Body of pancreas (tissue), 4 donors: Measurements from ENCODE around the gene CDR2. TPM values are rescaled to one million over a fixed set of nuclear protein-coding genes. Genes with fewer than 3 reads are reported as not detected.

Source experiments
- ATAC-seq: fragments of 150-250 bp; one replicate; pipeline ENCODE4 v1.9.1; 2016
- DNase-seq, 4 donors: peaks; one replicate each; pipeline ENCODE4 v3.0.0-alpha.2; 2019
- H3K27ac ChIP-seq, 4 donors: fragments of 200-600 bp; sonication (generic); 1 replicate in 3 of 4; 2 replicates in 1 of 4; pipeline versions ENCODE4 v1.5.1 to v1.6.1; 2016 to 2019; ENCODE audit warnings: mild to moderate bottlenecking in 1 of 4, mixed read lengths in 1 of 4, moderate library complexity in 1 of 4
- H3K27me3 ChIP-seq, 2 donors: fragments of 200-600 bp; sonication (generic); one replicate each; pipeline ENCODE4 v1.6.0; 2016; ENCODE audit warnings: mild to moderate bottlenecking in 1 of 2
- H3K36me3 ChIP-seq, 2 donors: fragments of 200-600 bp; sonication (generic); replicated peaks in 1 of 2; 2 replicates each; pipeline ENCODE4 v1.5.1; 2016; ENCODE audit warnings: low read depth in 2 of 2; ENCODE audit not compliant: insufficient read depth in 1 of 2
- H3K4me1 ChIP-seq: fragments of 200-600 bp; sonication (generic); one replicate; pipeline ENCODE4 v1.6.0; 2016
- H3K4me3 ChIP-seq, 2 donors: fragments of 200-600 bp; sonication (generic); 1 replicate in 1 of 2; 2 replicates in 1 of 2; pipeline ENCODE4 v1.5.1; 2016 to 2019
- H3K9me3 ChIP-seq, 3 donors: fragments of 200-600 bp; sonication (generic); 1 replicate in 2 of 3; 2 replicates in 1 of 3; pipeline ENCODE4 v1.5.1; 2016
- CTCF ChIP-seq, 7 experiments: fragments of 450-650 bp in 4 of 7; fragments of 200-600 bp in 3 of 7; sonication (generic) in 3 of 7; IDR thresholded peaks; one replicate each; pipeline ENCODE4 v1.5.1; 2016 to 2019; ENCODE audit warnings: antibody characterized with exemption in 7 of 7
- POLR2A ChIP-seq, 3 donors: fragments of 450-650 bp; IDR thresholded peaks; one replicate each; pipeline ENCODE4 v1.6.1; 2016; ENCODE audit warnings: antibody characterized with exemption in 3 of 3, mild to moderate bottlenecking in 2 of 3
- WGBS, 2 donors: methylation state at CpG; one replicate each; pipeline ENCODE4 v1.1.5; 2017; 5-methylcytosine and 5-hydroxymethylcytosine counted together
- intact Hi-C: fragments of 100-400 bp; cut with DNase I; formaldehyde crosslinking; loops from one replicate; pipeline ENCODE4 v1.15.1; 2023
- total RNA-seq, 2 donors: library from RNA; depleted of rRNA; stranded (reverse); fragments of >200 nt; gene quantifications; one replicate each; pipeline ENCODE4 v1.1.0, GENCODE V29; 2016

Gene CDR2
- total RNA-seq, 2 donors from 2014 or later = 15.8 to 16.8 TPM

GRCh38 chr16:22325598-22326368 lies 48.6 kb downstream of the CDR2 start:
- Histone ChIP-seq H3K27ac (no peak overlapping the region), H3K4me1 (peaks cover 7% of the 10 kb centered on the region), H3K36me3 (peaks cover 0 to 31% of the 10 kb centered on the region in 2 donors), H3K9me3 (no peaks in the 10 kb centered on the region), H3K27me3 (no peaks in the 10 kb centered on the region), H3K4me3 (no peak overlapping the region)
- TF ChIP-seq POLR2A (IDR thresholded peaks at IDR 0.05) (no peak), CTCF (IDR thresholded peaks at IDR 0.05) (no peak)
- ATAC-seq (no peak), DNase-seq (no peak)
- intact Hi-C loops = no loop called here
- WGBS, 2 donors = 91 to 95% methylated on average over 24 to 39 of the region's 46 CpGs

DNA sequence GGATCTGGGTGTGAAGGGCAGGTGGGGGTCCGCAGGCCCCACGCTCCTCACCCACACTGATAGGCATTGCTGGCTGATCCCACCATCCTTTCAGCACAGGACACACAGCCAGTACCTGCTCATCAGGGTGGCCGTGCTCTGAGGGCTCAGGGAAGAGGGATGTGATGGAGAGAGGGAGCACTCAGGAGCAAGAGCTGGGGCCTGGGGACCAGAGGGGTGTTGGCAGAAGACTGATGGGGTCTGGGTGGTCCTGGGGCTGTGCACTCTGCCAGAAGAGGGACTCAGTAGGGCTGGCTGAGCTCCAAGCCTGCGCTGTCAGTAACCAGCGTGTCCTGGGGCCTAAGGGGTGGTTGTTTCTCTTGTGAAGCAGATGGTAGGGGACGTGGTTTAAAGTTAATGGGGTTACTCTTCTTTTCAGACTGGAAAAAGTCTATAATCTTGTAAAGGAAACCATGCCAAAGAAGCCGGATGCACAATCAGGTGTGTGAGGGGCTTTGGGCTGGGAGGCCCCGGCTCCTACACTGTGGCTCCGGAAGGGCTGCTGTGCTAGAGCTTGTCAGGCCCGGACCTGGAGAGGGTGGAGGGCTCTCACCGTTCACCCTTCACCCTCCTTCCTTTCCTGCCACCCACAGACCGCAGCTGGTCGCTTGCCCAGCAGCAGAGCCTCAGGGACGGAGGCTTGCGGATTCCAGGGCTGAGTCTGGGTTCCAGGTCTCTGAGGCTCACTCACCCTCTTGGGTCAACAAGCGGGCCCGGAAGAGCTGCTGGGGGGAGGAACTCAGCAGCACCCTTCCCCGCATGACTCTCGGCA lies 49.4 kb downstream of the CDR2 start:
- TF ChIP-seq POLR2A (IDR thresholded peaks at IDR 0.05) (no peak), CTCF (IDR thresholded peaks at IDR 0.05) (no peak)
- Histone ChIP-seq H3K27me3 (no peaks in the 10 kb centered on the region), H3K9me3 (no peaks in the 10 kb centered on the region), H3K4me1 (peaks cover 7% of the 10 kb centered on the region), H3K36me3 (peaks cover 0 to 33% of the 10 kb centered on the region in 2 donors), H3K4me3 (no peak overlapping the region), H3K27ac (no peak overlapping the region)
- DNase-seq = no peak
- intact Hi-C loops = no loop called here
- no peak for ATAC-seq
- WGBS, 2 donors = 87 to 94% methylated on average over 17 to 19 of the region's 19 CpGs

GRCh38 chr16:22323959-22324786 lies 50.2 kb downstream of the CDR2 start:
- Histone ChIP-seq H3K4me1 (peaks cover 7% of the 10 kb centered on the region), H3K36me3 (peaks cover 0 to 33% of the 10 kb centered on the region in 2 donors), H3K4me3 (no peak overlapping the region), H3K27me3 (no peaks in the 10 kb centered on the region), H3K9me3 (no peaks in the 10 kb centered on the region), H3K27ac (no peak overlapping the region)
- ATAC-seq (no peak), DNase-seq (no peak)
- intact Hi-C loops = no loop called here
- no peak for TF ChIP-seq CTCF (IDR thresholded peaks at IDR 0.05)
- TF ChIP-seq POLR2A (IDR thresholded peaks at IDR 0.05) = no peak
- 90% methylated on average over 9 to 24 of the region's 24 CpGs for WGBS, 2 donors

DNA sequence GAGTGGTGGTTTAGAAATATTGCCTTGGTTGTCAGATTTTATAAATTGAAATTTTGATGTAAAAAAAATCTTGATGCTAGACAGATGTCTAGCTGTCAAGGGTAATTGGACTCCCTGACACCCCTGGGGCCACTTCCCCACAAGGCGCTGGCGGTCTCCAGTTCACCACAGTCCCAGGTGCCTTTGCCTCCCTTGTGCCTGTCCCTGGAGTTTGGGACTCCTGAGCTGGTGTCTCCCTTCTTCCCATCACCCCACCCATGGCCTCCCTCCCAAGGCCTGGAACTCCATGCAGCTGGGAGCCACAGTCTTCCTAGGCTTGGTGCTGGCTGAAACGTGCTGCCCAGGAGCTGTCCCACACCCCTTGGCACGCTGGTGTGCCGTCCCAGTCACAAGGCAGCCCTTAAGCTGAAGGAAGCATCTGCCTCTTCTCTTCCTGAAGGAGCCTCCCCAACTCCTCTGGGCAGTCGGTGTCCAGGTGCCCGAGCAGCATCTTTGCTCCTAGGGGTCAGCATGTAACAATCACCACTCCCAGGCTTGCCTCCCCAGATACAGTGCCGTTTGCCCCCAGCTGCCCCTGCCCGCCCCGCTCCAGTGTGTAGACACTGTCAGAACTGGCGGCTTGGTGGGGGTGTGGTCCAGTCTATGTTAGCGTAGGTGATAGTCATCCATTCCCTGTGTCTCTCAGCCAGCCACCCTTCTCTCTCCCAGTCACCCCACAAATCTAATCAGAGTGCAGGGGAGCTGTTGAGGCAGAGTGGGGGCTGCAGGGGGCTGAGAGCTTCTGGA lies 51.1 kb downstream of the CDR2 start:
- intact Hi-C loops = no loop called here
- TF ChIP-seq CTCF (IDR thresholded peaks at IDR 0.05) = no peak
- peaks cover 0 to 36% of the 10 kb centered on the region in 2 donors for H3K36me3 ChIP-seq

More for the DNA sequence above, 51.1 kb downstream of the CDR2 start:
- ATAC-seq (no peak), DNase-seq (no peak)
- Histone ChIP-seq H3K27ac (no peak overlapping the region), H3K4me1 (peaks cover 7% of the 10 kb centered on the region), H3K9me3 (no peaks in the 10 kb centered on the region), H3K27me3 (no peaks in the 10 kb centered on the region), H3K4me3 (no peak overlapping the region)
- WGBS, 2 donors = 91 to 97% methylated on average over 7 to 11 of the region's 12 CpGs
